NCI-H510A treated with DMSO at 0.1 percent for 48 hours (cell line): ENCODE measurements around the gene NOS3.
"Not testable (repeated sequence)": the region's sequence is repeated elsewhere in the genome, so short reads cannot be mapped to it uniquely, and the experiment has no call there.

Experiments
- DNase-seq: peaks from one replicate; lab custom pipeline; 2025; lab: John Stamatoyannopoulos, UW

Gene NOS3

GRCh38 chr7:151017370-151017952 is 26.6 kb downstream of the NOS3 start:
- no peak for DNase-seq

- peak; percentile 25 for DNase-seq
These were observed 27.2 kb downstream of the NOS3 start for GRCh38 chr7:151017953-151018420.

GRCh38 chr7:151018421-151019129 is 27.8 kb downstream of the NOS3 start:
- peak; percentile 15 for DNase-seq

- DNase-seq = no peak
These were observed 28.3 kb downstream of the NOS3 start for GRCh38 chr7:151019130-151019447.

- DNase-seq = no peak
These were observed 29.4 kb downstream of the NOS3 start for GRCh38 chr7:151020231-151020630.

- no peak for DNase-seq
These were observed 32.4 kb downstream of the NOS3 start for GRCh38 chr7:151023232-151023631.

GRCh38 chr7:151024435-151025056 is 33.7 kb downstream of the NOS3 start, which contains the start of gene ATG9B:
TSS of gene ATG9B (minus strand) at chr7:151024494. CDS start at chr7:151024423, 71 bp downstream.
- no peak for DNase-seq

- DNase-seq = no peak
These were observed 35.3 kb downstream of the NOS3 start for GRCh38 chr7:151025924-151026671.

- not testable (repeated sequence) for DNase-seq
These were observed 36.2 kb downstream of the NOS3 start for GRCh38 chr7:151026771-151027727.

- DNase-seq = not testable (repeated sequence)
These were observed 36.9 kb downstream of the NOS3 start for GRCh38 chr7:151027728-151028130.

- peak; percentile 82 for DNase-seq
These were observed 37.5 kb downstream of the NOS3 start, which contains the start of gene ABCB8 for GRCh38 chr7:151028131-151028947. TSS of gene ABCB8 (plus strand) at chr7:151028450. CDS start at chr7:151028516, 66 bp downstream.

GRCh38 chr7:151028948-151029501 is 38.2 kb downstream of the NOS3 start:
- DNase-seq = no peak

GRCh38 chr7:151031011-151031410 is 40.2 kb downstream of the NOS3 start:
- DNase-seq = no peak

GRCh38 chr7:151032936-151033863 is 42.4 kb downstream of the NOS3 start:
- DNase-seq = no peak

GRCh38 chr7:151033864-151034249 is 43.0 kb downstream of the NOS3 start:
- DNase-seq = no peak

- no peak for DNase-seq
These were observed 43.7 kb downstream of the NOS3 start for GRCh38 chr7:151034312-151035025.

- DNase-seq = no peak
These were observed 44.4 kb downstream of the NOS3 start for GRCh38 chr7:151035026-151035717.

- DNase-seq = no peak
These were observed 45.1 kb downstream of the NOS3 start for GRCh38 chr7:151035902-151036301.
